K562 (cell line): Measurements from ENCODE around the gene TNPO2. TPM values are rescaled to one million over a fixed set of nuclear protein-coding genes. Genes with fewer than 3 reads are reported as not detected.

Experiments used
- ARNT ChIP-seq, 2 experiments: fragments of 450-650 bp; IDR thresholded peaks; 2 replicates each; pipeline ENCODE4 v1.6.1; 2016; ENCODE audit warnings: mild to moderate bottlenecking in 1 of 2
- ATF6 ChIP-seq: sonication (generic); formaldehyde crosslinking; IDR thresholded peaks from 2 replicates; pipeline ENCODE4 v1.4.0; 2020; ENCODE audit warnings: mild to moderate bottlenecking, missing genetic modification reagents
- CBX5 ChIP-seq: IDR thresholded peaks from 2 replicates; pipeline ENCODE4 v1.6.1; 2014; ENCODE audit warnings: low read depth, borderline replicate concordance
- DPF2 ChIP-seq: fragments of 450-650 bp; IDR thresholded peaks from 2 replicates; pipeline ENCODE4 v1.6.1; 2016
- HINFP ChIP-seq: fragments of 450-650 bp; conservative IDR thresholded peaks from 2 replicates; pipeline ENCODE4 v1.6.1; 2016; ENCODE audit warnings: missing genetic modification characterization, low read depth, mild to moderate bottlenecking, control low read depth, missing compliant biosample characterization
- KLF1 ChIP-seq: fragments of 450-650 bp; IDR thresholded peaks from 2 replicates; pipeline ENCODE4 v1.6.1; 2016; ENCODE audit warnings: missing genetic modification characterization, missing compliant biosample characterization
- MITF ChIP-seq: IDR thresholded peaks from 2 replicates; pipeline ENCODE4 v1.6.1; 2014; ENCODE audit warnings: antibody characterized with exemption
- MYBL2 ChIP-seq, 2 experiments: fragments of 450-650 bp in 1 of 2; sonication (generic) in 1 of 2; formaldehyde crosslinking in 1 of 2; IDR thresholded peaks; 2 replicates each; pipeline versions ENCODE4 v1.6.1 to v1.8.1; 2017 to 2022; ENCODE audit warnings: borderline replicate concordance in 1 of 2, inconsistent platforms in 1 of 2, low read depth in 1 of 2, mild to moderate bottlenecking in 1 of 2, missing genetic modification reagents in 1 of 2, moderate library complexity in 1 of 2
- NFRKB ChIP-seq: fragments of 450-650 bp; IDR thresholded peaks from 2 replicates; pipeline ENCODE4 v1.6.1; 2016; ENCODE audit warnings: low read depth
- NKRF ChIP-seq: fragments of 450-650 bp; IDR thresholded peaks from 2 replicates; pipeline ENCODE4 v1.6.1; 2016; ENCODE audit warnings: borderline replicate concordance
- RNF2 ChIP-seq: sonication (generic); IDR thresholded peaks from 2 replicates; pipeline ENCODE4 v1.6.1; 2016
- TCF3 ChIP-seq: sonication (generic); formaldehyde crosslinking; IDR thresholded peaks from 2 replicates; pipeline ENCODE4 v1.4.0; 2020; ENCODE audit warnings: mild to moderate bottlenecking, missing genetic modification reagents
- THAP12 ChIP-seq: fragments of 250-450 bp; sonication (Bioruptor Pico); IDR thresholded peaks from 2 replicates; pipeline ENCODE4 v1.9.0; 2021; ENCODE audit warnings: mild to moderate bottlenecking, inconsistent platforms
- ZBTB12 ChIP-seq: fragments of 250-450 bp; sonication (Bioruptor Pico); IDR thresholded peaks from 2 replicates; pipeline ENCODE4 v1.4.0; 2020
- ZNF695 ChIP-seq: fragments of 450-650 bp; formaldehyde crosslinking; IDR thresholded peaks from 2 replicates; pipeline ENCODE4 v1.4.0; 2020; ENCODE audit warnings: mild to moderate bottlenecking, moderate library complexity
- polyA plus RNA-seq, 8 experiments: library from polyadenylated mRNA; depleted of rRNA in 4 of 8; stranded (reverse) in 5 of 8; unstranded in 3 of 8; fragments of >200 nt; fragmentation: Nextera tagmentation in 2 of 8; fragmentation: Illumina TruSeq in 1 of 8; extraction: Ambion mirVana in 2 of 8; extraction: Trizol in 1 of 8; gene quantifications; 2 replicates each; pipeline versions ENCODE4 v1.2.1 to v1.2.3, GENCODE V29; 2011 to 2014; ENCODE audit warnings: inconsistent platforms in 1 of 8, missing spikeins in 1 of 8
- total RNA-seq, 7 experiments: library from RNA; depleted of rRNA in 6 of 7; stranded (reverse); fragments of >200 nt in 6 of 7; fragmentation: Illumina TruSeq in 2 of 7; extraction: Trizol in 2 of 7; gene quantifications; 2 replicates each; pipeline versions ENCODE4 v1.2.1 to v1.2.3, GENCODE V29; 2011 to 2021; ENCODE audit warnings: low replicate concordance in 1 of 7

Gene TNPO2
- total and polyA plus RNA-seq, 9 of the 15 experiments (the other 6 are each of a cell fraction or from before 2014, with no cell fraction given), result 6.0 to 126 (median 53.8) TPM

DNA sequence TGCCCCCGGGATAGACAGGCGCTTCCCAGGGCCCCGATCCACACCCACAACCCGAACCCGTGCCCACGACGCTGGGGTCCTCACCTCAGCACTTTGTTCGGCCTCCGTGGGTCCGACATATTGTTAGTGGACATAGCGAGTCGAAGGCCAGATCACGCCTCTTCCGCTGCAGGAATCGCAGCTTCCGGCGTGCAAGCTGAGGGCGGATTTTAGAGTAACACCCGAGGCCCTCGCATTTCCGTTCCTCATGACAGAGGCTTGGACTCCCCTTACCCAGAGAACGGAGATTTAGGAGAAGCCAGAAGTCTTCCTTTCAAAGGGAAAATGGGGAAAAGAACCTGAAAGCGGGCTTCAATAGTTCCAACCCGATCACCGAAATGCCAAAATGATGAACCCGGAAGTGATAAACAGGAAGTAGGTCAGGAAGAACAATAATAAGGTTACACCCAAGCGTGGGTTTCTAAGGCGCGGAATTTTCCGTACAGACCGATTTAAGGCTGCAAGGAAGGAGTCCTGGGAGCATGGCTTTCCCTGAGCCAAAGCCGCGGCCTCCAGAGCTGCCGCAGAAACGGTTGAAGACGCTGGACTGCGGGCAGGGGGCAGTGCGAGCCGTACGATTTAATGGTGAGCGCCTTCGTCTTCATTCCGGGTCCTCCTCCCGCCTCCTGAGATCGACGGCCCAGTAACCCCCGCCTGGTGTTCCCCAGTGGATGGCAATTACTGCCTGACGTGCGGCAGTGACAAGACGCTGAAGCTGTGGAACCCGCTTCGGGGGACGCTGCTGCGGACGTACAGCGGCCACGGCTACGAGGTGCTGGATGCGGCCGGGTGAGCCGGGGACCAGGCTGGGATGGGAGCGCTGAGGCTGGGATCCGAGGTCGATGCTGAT lies 54.2 kb downstream of the TNPO2 start (continued):
- TF ChIP-seq ATF6 (peak; percentile 51; the same call in 1 of the 2 replicates), NFRKB (peak; percentile 96), MYBL2 (IDR thresholded peaks at IDR 0.05; ENCODE audit: low read depth) (no peak), MYBL2 (CRISPR knock-in tag; IDR thresholded peaks at IDR 0.05; ENCODE audit: borderline replicate concordance) (no peak), HINFP (no peak), ZBTB12 (CRISPR knock-in tag) (peak; percentile 73), RNF2 (no peak), NKRF (peak; percentile 86; the same call in 1 of the 2 replicates), ARNT (IDR thresholded peaks at IDR 0.05) (peak; percentile 93 to 95), MITF (no peak), DPF2 (0 out of 2 replicates have a peak, but pooled peaks have one; percentile 21), KLF1 (no peak), CBX5 (no peak), TCF3 (CRISPR knock-in tag) (no peak), ZNF695 (CRISPR knock-in tag) (no peak), THAP12 (CRISPR knock-in tag) (no peak)
